Measurements from ENCODE around the gene FAM117B. TPM values are rescaled to one million over a fixed set of nuclear protein-coding genes. Genes with fewer than 3 reads are reported as not detected.
"Not testable (repeated sequence)": the region's sequence is repeated elsewhere in the genome, so short reads cannot be mapped to it uniquely, and the experiment has no call there.

Gene FAM117B
- total RNA-seq, 1 donor from 2014 or later, result 21.4 TPM

DNA sequence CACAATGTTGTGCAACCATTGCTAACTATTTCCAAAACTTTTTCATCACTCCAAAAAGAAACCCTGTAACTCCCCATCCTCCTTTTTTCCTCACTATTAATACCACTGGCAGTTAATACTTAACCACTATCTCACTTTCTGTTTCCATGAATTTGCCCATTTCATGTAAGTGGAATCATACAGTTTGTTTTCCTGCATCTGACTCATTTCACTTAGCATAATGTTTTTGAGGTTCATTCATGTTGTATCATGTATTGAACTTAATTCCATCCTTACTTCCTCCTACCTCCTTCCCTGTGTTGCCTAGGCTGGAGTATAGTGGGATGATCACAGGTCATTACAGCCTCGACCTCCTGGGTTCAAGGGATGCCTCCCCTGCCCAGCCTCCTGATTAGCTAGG, 68.3 kb downstream of the FAM117B start:
- no peak for DNase-seq (ENCODE audit: extremely low spot score, unreplicated experiment)
- Mint-ChIP-seq H3K4me1 (ENCODE audit: unreplicated experiment) (peaks cover 10% of the 10 kb centered on the region), H3K27ac (no peak overlapping the region), H3K9me3 (peaks cover 5% of the 10 kb centered on the region), H3K36me3 (peaks cover 24% of the 10 kb centered on the region), H3K4me3 (no peak overlapping the region), H3K27me3 (no peaks in the 10 kb centered on the region)
- TF ChIP-seq, protein P1, sequence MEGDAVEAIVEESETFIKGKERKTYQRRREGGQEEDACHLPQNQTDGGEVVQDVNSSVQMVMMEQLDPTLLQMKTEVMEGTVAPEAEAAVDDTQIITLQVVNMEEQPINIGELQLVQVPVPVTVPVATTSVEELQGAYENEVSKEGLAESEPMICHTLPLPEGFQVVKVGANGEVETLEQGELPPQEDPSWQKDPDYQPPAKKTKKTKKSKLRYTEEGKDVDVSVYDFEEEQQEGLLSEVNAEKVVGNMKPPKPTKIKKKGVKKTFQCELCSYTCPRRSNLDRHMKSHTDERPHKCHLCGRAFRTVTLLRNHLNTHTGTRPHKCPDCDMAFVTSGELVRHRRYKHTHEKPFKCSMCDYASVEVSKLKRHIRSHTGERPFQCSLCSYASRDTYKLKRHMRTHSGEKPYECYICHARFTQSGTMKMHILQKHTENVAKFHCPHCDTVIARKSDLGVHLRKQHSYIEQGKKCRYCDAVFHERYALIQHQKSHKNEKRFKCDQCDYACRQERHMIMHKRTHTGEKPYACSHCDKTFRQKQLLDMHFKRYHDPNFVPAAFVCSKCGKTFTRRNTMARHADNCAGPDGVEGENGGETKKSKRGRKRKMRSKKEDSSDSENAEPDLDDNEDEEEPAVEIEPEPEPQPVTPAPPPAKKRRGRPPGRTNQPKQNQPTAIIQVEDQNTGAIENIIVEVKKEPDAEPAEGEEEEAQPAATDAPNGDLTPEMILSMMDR (conservative IDR thresholded peaks at IDR 0.05), result no peak

DNA sequence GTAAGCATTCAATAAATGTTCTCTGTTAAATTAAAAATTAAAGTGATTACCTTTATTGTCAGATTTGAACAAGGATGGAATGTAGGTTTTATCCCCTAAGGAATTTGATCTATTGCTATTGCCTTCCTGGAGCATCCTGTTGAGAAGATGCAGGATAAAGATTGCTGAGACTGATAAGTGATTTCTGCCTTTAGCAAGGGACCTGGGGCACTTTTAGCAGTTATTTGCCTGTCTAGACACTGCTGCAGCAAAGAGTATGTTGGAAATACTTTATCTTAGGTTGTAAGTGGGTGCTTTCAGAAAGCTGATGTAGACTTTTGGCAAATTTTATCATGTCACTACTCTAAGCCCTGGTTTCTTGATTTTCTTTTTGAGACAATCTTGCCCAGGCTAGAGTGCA, 69.5 kb downstream of the FAM117B start:
- Mint-ChIP-seq H3K36me3 (peaks cover 27% of the 10 kb centered on the region), H3K4me3 (no peak overlapping the region), H3K27me3 (no peaks in the 10 kb centered on the region), H3K27ac (no peak overlapping the region), H3K4me1 (ENCODE audit: unreplicated experiment) (peaks cover 10% of the 10 kb centered on the region), H3K9me3 (peaks cover 5% of the 10 kb centered on the region)
- DNase-seq (ENCODE audit: extremely low spot score, unreplicated experiment), result no peak
- TF ChIP-seq, protein P1 (conservative IDR thresholded peaks at IDR 0.05), result no peak

DNA sequence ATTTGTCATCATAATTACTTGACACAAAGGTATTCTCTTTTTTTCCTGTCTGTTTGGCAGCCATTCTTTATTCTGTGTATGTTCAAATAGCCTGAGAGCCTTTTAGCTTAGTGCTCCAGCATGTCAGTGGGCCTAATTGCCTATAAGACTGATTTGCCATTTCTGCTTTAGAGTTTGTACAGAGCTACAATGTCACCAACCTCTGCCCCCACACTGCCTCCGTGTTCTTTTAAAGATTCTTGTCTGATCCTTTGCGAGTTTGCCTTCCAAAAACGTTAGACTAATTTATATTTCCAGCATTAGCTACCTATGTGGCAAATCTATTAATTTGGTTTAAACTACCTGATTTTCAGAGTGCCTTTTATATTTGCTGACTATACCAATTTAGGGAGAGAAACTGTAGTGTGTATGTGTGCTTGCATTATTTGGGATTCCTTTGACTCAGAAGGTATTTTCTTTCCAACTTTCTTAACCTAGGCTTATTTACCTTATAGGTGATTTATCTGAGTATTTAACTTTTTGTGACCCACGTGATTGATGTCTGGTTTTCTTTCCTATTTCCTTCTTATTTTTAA, 70.8 kb downstream of the FAM117B start:
- H3K4me1 Mint-ChIP-seq (ENCODE audit: unreplicated experiment), result peaks cover 10% of the 10 kb centered on the region
- no peaks in the 10 kb centered on the region for H3K27me3 Mint-ChIP-seq
- peak overlapping the region; percentile 14 for H3K27ac Mint-ChIP-seq
- DNase-seq (ENCODE audit: extremely low spot score, unreplicated experiment), result no peak
- TF ChIP-seq, protein P1 (conservative IDR thresholded peaks at IDR 0.05), result no peak
- peaks cover 7% of the 10 kb centered on the region for H3K9me3 Mint-ChIP-seq
- H3K36me3 Mint-ChIP-seq, result peaks cover 17% of the 10 kb centered on the region
- no peak overlapping the region for H3K4me3 Mint-ChIP-seq

DNA sequence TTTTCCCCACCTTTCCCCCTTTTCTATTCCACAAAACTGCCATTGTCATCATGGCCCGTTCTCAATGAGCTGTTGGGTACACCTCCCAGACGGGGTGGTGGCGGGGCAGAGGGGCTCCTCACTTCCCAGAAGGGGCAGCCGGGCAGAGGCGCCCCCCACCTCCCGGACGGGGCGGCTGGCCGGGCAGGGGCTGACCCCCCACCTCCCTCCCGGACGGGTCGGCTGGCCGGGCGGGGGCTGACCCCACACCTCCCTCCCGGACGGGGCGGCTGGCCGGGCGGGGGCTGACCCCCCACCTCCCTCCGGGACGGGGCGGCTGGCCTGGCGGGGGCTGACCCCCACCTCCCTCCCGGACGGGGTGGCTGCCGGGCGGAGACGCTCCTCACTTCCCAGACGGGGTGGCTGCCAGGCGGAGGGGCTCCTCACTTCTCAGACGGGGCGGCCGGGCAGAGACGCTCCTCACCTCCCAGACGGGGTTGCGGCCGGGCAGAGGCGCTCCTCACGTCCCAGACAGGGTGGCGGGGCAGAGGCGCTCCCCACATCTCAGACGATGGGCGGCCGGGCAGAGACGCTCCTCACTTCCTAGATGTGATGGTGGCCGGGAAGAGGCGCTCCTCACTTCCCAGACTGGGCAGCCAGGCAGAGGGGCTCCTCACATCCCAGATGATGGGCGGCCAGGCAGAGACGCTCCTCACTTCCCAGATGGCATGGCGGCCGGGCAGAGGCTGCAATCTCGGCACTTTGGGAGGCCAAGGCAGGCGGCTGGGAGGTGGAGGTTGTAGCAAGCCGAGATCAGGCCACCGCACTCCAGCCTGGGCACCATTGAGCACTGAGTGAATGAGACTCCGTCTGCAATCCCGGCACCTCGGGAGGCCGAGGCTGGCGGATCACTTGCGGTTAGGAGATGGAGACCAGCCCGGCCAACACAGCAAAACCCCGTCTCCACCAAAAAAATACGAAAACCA, 80.5 kb downstream of the FAM117B start:
- not testable (repeated sequence) for DNase-seq (ENCODE audit: extremely low spot score, unreplicated experiment); H3K27me3 Mint-ChIP-seq; H3K27ac Mint-ChIP-seq; H3K4me1 Mint-ChIP-seq (ENCODE audit: unreplicated experiment); H3K4me3 Mint-ChIP-seq
- Mint-ChIP-seq H3K36me3 (peaks cover 18% of the 10 kb centered on the region), H3K9me3 (peaks cover 16% of the 10 kb centered on the region)

DNA sequence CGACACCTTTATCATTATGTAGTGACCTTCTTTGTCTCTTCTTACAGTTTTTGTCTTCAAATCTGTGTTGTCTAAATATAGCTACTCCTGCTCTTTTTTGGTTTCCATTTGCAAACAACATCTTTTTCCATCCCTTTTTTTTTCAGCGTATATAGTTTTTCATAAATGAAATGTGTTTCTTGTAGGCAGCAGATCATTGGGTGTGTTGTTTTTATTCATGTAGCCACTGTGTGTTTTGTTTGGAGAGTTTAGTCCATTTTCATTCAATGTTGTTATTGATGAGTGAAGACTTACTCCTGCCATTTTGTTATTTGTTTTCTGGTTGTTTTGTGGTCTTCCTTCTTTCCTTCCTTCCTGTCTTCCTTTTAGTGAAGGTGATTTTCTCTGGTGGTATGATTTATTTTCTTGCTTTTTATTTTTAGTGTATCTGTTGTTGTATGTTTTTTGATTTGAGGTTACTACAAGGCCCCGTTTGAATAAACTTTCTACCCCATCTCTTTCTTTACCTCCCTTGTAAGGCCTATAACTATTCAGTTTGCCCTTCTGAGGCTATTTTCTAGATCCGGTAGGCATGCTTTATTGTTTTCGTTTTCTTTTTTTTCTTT, 81.4 kb downstream of the FAM117B start:
- Mint-ChIP-seq H3K4me3 (no peak overlapping the region), H3K27me3 (no peaks in the 10 kb centered on the region), H3K36me3 (peaks cover 18% of the 10 kb centered on the region), H3K9me3 (peaks cover 11% of the 10 kb centered on the region), H3K4me1 (ENCODE audit: unreplicated experiment) (peaks cover 8% of the 10 kb centered on the region), H3K27ac (no peak overlapping the region)
- DNase-seq (ENCODE audit: extremely low spot score, unreplicated experiment), result no peak
- TF ChIP-seq, protein P1 (conservative IDR thresholded peaks at IDR 0.05), result no peak

Measured in type B pancreatic cell (in vitro differentiated cells).